ENCODE measurements around the gene ZCCHC7. TPM values are rescaled to one million over a fixed set of nuclear protein-coding genes. Genes with fewer than 3 reads are reported as not detected.

The ZCCHC7 gene
- total RNA-seq, 1 experiment from 2014 or later: 31.2 TPM

DNA sequence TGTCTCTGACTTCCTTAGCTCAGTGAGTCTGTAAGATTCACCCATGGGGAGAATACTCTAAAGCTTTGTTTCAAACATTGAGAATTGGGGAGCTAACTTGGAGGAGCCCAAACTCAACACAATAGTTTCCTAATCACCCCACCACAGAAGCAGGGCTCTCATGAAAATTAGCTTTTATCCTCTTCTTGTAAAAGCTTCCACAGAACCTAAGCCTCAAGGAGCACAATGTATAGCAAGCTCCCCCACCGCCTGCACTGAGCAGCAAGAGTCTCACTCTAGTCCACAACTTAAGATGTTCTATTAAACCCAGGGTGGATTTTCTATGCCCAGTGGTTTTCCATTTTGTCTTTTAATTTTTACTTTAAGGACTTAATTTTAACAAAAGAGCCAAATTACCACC lies 253.2 kb downstream of the ZCCHC7 start:
- H4K20me1 ChIP-seq (ENCODE audit: insufficient read depth): no peaks in the 10 kb centered on the region
- DNase-seq (ENCODE audit: low read depth, low spot score) (no peak), ATAC-seq (no peak)
- H3K4me3 ChIP-seq (replicated peaks in 1 of 2; ENCODE audit: low read depth in 1 of 2, low read length in 2 of 2): no peak overlapping the region
- H3K36me3 ChIP-seq (ENCODE audit: control insufficient read depth in 1 of 2, insufficient read depth in 2 of 2, low read length in 2 of 2): no peaks in the 10 kb centered on the region
- intact Hi-C loops (cut with micrococcal nuclease): no loop called here
- no peak overlapping the region for H3K4me2 ChIP-seq (ENCODE audit: low read length)
- H3K27me3 ChIP-seq (ENCODE audit: insufficient read depth, low read length): 0 out of 2 replicates have a peak, but pooled peaks cover 4% of the 10 kb centered on the region
- H3K9me3 ChIP-seq (ENCODE audit: control insufficient read depth in 1 of 2, insufficient read depth in 1 of 2, low read depth in 1 of 2, low read length in 2 of 2): no peaks in the 10 kb centered on the region
- no TSS peak for BruUV-seq (replicated peaks)
- no peak overlapping the region for H3K27ac ChIP-seq (ENCODE audit: low read depth, low read length)
- H3K9me2 ChIP-seq (ENCODE audit: insufficient read depth): no peaks in the 10 kb centered on the region
- ChIA-PET CTCF (no interaction called here), POLR2A (interaction anchor here (0.7 kb wide), 1 partner anchor 34 kb away, joined by 3 read pairs; no protein-coding TSS in a partner anchor), RAD21 (ENCODE audit: low non-redundant PET in 1 of 2, low total read pairs in 2 of 2, uncharacterized antibody in 2 of 2, unreplicated experiment in 2 of 2) (no interaction called here)
- TF ChIP-seq, protein P1, sequence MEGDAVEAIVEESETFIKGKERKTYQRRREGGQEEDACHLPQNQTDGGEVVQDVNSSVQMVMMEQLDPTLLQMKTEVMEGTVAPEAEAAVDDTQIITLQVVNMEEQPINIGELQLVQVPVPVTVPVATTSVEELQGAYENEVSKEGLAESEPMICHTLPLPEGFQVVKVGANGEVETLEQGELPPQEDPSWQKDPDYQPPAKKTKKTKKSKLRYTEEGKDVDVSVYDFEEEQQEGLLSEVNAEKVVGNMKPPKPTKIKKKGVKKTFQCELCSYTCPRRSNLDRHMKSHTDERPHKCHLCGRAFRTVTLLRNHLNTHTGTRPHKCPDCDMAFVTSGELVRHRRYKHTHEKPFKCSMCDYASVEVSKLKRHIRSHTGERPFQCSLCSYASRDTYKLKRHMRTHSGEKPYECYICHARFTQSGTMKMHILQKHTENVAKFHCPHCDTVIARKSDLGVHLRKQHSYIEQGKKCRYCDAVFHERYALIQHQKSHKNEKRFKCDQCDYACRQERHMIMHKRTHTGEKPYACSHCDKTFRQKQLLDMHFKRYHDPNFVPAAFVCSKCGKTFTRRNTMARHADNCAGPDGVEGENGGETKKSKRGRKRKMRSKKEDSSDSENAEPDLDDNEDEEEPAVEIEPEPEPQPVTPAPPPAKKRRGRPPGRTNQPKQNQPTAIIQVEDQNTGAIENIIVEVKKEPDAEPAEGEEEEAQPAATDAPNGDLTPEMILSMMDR (IDR thresholded peaks at IDR 0.05 in 2 of 3, conservative IDR thresholded peaks at IDR 0.05 in 1 of 3; ENCODE audit: borderline replicate concordance in 1 of 3, insufficient read depth in 1 of 3, low read depth in 2 of 3, low read length in 2 of 3): no peak
- TF ChIP-seq CBX3 (IDR thresholded peaks at IDR 0.05; ENCODE audit: low read depth): no peak
- TF ChIP-seq POLR2AphosphoS5 (IDR thresholded peaks at IDR 0.05; ENCODE audit: low read depth, low read length): no peak
- TF ChIP-seq, protein P2, sequence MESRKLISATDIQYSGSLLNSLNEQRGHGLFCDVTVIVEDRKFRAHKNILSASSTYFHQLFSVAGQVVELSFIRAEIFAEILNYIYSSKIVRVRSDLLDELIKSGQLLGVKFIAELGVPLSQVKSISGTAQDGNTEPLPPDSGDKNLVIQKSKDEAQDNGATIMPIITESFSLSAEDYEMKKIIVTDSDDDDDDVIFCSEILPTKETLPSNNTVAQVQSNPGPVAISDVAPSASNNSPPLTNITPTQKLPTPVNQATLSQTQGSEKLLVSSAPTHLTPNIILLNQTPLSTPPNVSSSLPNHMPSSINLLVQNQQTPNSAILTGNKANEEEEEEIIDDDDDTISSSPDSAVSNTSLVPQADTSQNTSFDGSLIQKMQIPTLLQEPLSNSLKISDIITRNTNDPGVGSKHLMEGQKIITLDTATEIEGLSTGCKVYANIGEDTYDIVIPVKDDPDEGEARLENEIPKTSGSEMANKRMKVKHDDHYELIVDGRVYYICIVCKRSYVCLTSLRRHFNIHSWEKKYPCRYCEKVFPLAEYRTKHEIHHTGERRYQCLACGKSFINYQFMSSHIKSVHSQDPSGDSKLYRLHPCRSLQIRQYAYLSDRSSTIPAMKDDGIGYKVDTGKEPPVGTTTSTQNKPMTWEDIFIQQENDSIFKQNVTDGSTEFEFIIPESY (IDR thresholded peaks at IDR 0.05; ENCODE audit: extremely low read depth, insufficient replicate concordance, low read length): no peak
- no peak for TF ChIP-seq RAD21 (IDR thresholded peaks at IDR 0.05; ENCODE audit: low read depth)
- TF ChIP-seq YY1 (IDR thresholded peaks at IDR 0.05; ENCODE audit: extremely low read depth, insufficient replicate concordance, low read depth, low read length): no peak
- no peak for TF ChIP-seq CEBPB (IDR thresholded peaks at IDR 0.05; ENCODE audit: low read depth)
- TF ChIP-seq EZH2phosphoT487 (IDR thresholded peaks at IDR 0.05; ENCODE audit: borderline replicate concordance): no peak
- TF ChIP-seq ZNF274 (IDR thresholded peaks at IDR 0.05; ENCODE audit: low read depth, low read length): no peak
- TF ChIP-seq, protein P3, sequence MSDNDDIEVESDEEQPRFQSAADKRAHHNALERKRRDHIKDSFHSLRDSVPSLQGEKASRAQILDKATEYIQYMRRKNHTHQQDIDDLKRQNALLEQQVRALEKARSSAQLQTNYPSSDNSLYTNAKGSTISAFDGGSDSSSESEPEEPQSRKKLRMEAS (IDR thresholded peaks at IDR 0.05): no peak
- TF ChIP-seq, protein P4, sequence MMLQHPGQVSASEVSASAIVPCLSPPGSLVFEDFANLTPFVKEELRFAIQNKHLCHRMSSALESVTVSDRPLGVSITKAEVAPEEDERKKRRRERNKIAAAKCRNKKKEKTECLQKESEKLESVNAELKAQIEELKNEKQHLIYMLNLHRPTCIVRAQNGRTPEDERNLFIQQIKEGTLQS (IDR thresholded peaks at IDR 0.05): no peak
- no peaks in the 10 kb centered on the region for H3K79me2 ChIP-seq (ENCODE audit: insufficient read depth, low read length)
- no peaks in the 10 kb centered on the region for H3K4me1 ChIP-seq (ENCODE audit: control insufficient read depth in 1 of 2, insufficient read depth in 2 of 2, low read length in 2 of 2)
- no peak overlapping the region for H3K9ac ChIP-seq (ENCODE audit: low read length)
- no peak overlapping the region for H2AFZ ChIP-seq (ENCODE audit: low read depth, low read length, poor library complexity, severe bottlenecking)

All from HCT116 (cell line).